GM10266 (cell line): ENCODE results near the gene GPR108.

Experiments used
- DNase-seq: peaks from one replicate; pipeline ENCODE4 v3.0.0; 2012; ENCODE audit errors: extremely low spot score
- CTCF ChIP-seq: IDR thresholded peaks from 2 replicates; pipeline ENCODE4 v1.5.1; 2012; ENCODE audit warnings: mild to moderate bottlenecking, low read depth; ENCODE audit not compliant: control insufficient read depth, insufficient read depth; ENCODE audit errors: missing control alignments

Gene GPR108

DNA sequence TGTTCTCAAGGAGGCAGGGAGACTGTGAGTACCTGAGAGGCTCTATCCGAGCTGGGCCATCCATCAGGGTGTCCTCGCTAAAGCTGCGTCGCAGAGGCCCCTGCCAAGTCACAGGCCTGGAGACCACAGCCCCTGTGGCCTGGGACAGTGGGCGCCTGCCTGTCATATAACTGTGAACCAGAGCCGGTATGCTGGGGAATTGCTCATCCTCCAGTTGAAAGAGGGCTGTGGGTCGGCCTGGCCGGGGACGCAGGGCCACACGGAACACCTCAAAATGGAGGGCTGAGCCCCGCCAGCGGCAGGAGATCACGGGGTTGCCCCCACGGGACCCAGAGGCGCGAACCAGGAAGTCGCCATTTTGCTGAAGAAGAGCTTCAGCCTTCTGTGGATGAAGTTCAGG, 23.2 kb upstream of the GPR108 start:
- no peak for TF ChIP-seq CTCF

GRCh38 chr19:6754653-6755463, 17.5 kb upstream of the GPR108 start:
- no peak for DNase-seq
- TF ChIP-seq CTCF: no peak

More for the DNA sequence above, 23.2 kb upstream of the GPR108 start:
- DNase-seq: no peak

DNA sequence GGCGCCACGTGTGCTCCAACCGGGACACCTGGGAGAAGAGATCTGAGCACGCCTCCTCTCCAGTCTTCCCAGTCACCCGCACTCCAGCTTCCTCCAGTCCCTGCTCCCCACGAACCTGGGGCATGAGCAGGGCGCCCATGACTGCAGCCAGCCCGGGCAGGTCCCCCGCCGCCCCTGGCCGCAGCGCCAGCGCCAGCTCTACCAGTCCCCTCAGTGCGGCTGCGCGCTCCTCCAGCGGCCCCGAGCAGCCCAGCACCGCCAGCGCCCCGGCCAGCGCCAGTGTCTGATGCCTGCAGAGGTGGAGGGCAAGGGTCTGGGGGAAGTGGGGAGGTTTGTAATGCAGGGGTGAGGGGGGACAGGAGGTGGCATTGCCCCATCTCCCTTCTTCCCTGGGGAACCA, 16.8 kb upstream of the GPR108 start:
- DNase-seq: no peak
- no peak for TF ChIP-seq CTCF

DNA sequence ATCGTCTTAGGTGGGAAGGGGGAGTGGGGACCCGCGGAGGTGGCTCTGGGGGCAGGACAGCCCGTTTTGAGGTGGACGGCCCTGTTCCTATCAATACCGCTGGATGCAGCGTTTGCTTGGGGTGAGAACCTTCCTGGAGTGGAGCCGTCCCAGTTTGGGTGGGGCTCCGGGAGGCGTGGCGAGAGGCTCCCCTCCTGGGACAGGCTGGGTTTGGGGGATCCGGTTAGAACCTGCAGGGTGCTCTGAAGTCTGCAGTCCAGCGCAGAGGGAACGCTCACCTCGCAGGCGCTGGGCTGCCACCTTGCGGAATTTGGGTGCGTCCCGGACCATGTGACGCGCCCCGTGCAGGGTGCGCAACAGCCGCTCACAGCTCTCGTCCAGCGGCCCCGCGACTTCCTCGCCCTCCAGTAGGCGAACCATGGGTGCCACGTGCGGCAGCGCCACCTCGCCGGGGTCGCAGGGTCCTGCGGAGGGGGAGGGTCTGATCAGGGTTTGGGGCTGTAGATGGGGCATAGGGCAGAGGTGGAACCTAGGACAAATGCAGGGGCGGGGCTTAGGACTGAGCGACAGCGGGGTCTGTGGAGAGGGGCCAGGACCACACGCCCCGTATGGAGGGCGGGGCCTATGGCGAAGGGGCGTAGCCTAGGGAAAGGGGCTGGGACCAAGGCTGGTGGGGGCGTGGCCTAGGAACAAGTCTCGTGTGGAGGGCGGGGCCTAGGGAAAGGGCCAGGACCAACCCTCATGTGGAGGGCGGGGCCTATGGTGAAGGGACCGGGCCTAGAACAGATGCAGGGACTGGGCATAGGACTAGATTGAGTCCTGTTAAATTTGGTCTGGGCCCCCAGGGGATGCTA, 16.0 kb upstream of the GPR108 start:
- DNase-seq: peak; percentile 99
- TF ChIP-seq CTCF: peak; percentile 74

DNA sequence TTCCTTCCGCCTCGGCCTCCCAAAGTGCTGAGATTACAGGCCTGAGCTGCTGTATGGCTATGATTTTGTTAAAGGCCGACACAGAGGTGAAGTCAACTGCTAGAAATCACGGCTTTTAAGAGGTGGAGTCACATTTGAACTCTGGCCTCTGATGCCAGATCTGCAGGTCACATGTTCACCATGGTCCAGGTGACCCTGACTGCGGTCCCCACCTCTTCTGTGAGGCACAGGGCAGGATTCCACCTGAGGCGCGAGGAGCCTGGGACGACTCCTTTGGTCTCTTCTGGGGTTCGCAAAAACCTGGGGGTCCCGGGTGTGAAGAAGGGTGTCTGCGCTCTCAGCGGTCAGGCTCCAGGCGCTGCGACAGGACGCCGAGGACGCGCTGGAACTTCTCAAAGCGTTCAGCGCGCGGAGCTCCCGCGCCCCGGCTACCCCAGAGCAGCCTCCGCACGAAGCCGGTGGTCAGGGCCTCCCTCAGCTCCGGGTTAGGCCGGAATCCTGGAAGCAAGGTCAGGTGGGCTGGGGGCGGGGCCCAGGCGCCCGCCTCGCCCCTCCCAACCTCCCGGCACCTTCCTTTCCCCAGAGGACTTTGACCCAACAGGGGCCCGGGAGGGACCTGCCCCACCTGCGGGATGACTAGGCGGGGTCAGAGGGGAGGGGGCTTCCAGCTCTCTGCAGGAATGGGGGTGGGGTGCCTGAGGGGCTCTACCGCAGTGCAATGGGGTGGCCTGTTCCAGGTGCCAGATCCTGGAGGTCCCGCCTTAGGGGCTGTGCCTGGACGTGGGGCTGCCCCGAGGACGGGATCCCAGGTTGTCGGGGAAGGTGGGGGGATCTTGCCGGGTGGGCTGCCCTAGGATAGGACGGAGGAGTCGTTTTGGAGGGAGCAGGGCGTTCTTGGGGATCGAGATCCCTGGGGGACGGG, 15.1 kb upstream of the GPR108 start:
- TF ChIP-seq CTCF: no peak

DNA sequence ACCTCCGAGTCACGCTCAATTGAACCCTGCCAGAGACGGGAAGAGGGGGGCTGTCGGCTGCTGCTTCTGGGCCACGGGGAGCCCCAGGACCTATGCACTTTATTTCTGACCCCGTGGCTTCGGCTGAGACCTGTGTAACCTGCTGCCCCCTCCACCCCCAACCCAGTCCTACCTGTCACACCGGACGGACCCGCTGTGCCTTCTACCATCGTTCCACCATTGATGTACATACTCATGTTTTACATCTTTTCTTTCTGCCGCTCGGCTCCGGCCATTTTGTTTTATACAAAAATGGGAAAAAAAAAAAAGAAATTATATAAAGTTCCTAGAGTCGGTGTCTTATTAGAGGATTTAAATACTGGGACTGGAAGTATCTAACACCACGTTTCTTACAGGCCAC, 13.8 kb upstream of the GPR108 start:
- no peak for DNase-seq
- no peak for TF ChIP-seq CTCF

More for the DNA sequence above, 15.1 kb upstream of the GPR108 start:
- DNase-seq: no peak
